ENCODE results near the gene STARD13. TPM values are rescaled to one million over a fixed set of nuclear protein-coding genes. Genes with fewer than 3 reads are reported as not detected.
"Not testable (repeated sequence)": the region's sequence is repeated elsewhere in the genome, so short reads cannot be mapped to it uniquely, and the experiment has no call there.

The STARD13 gene
- total RNA-seq, 3 donors from 2014 or later: 0.05 to 0.15 (median 0.14) TPM

DNA sequence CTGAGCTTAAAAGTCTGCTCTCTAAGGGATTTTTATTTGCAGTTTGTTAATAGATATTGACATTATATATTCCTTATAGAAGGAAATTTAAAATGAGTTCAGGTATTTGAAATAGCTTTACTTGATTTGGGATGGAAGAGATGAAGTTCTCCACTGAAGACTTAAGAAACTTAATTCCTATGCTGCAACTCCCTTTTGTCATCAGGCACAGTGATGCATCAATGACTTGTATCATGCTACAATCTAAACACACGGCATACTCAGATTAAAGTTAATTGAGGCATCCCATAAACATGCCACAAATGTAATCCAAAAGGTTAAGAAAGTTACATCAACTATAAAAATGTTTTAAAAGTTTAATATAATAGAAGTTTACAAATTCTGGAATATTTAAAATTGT is 109.0 kb downstream of the STARD13 start:
- no peak for DNase-seq
- peaks cover 3% of the 10 kb centered on the region for H3K27me3 Mint-ChIP-seq (ENCODE audit: low read depth)
- ATAC-seq: no peak
- H3K36me3 Mint-ChIP-seq (ENCODE audit: insufficient read depth): no peaks in the 10 kb centered on the region
- no peaks in the 10 kb centered on the region for H3K9me3 Mint-ChIP-seq
- no peak overlapping the region for H3K4me3 Mint-ChIP-seq
- H3K4me1 Mint-ChIP-seq (ENCODE audit: low read depth): no peaks in the 10 kb centered on the region

GRCh38 chr13:33175991-33176390 is 109.6 kb downstream of the STARD13 start:
- no peaks in the 10 kb centered on the region for H3K36me3 Mint-ChIP-seq (ENCODE audit: insufficient read depth)
- no peak for DNase-seq
- peaks cover 3% of the 10 kb centered on the region for H3K27me3 Mint-ChIP-seq (ENCODE audit: low read depth)
- H3K4me1 Mint-ChIP-seq (ENCODE audit: low read depth): no peaks in the 10 kb centered on the region
- no peaks in the 10 kb centered on the region for H3K9me3 Mint-ChIP-seq
- H3K4me3 Mint-ChIP-seq: no peak overlapping the region
- no peak for ATAC-seq

- DNase-seq (no peak), ATAC-seq (no peak)
- Mint-ChIP-seq H3K36me3 (ENCODE audit: insufficient read depth) (no peaks in the 10 kb centered on the region), H3K27me3 (ENCODE audit: low read depth) (peaks cover 3% of the 10 kb centered on the region), H3K9me3 (no peaks in the 10 kb centered on the region), H3K4me3 (no peak overlapping the region), H3K4me1 (ENCODE audit: low read depth) (no peaks in the 10 kb centered on the region)
These were observed 110.6 kb downstream of the STARD13 start for GRCh38 chr13:33174931-33175330.

- no peak for ATAC-seq
- H3K27me3 Mint-ChIP-seq (ENCODE audit: low read depth): peaks cover 3% of the 10 kb centered on the region
- no peak overlapping the region for H3K4me3 Mint-ChIP-seq
- H3K36me3 Mint-ChIP-seq (ENCODE audit: insufficient read depth): no peaks in the 10 kb centered on the region
- DNase-seq: no peak
- no peaks in the 10 kb centered on the region for H3K9me3 Mint-ChIP-seq
- no peaks in the 10 kb centered on the region for H3K4me1 Mint-ChIP-seq (ENCODE audit: low read depth)
These were observed 111.1 kb downstream of the STARD13 start for GRCh38 chr13:33174491-33174890.

DNA sequence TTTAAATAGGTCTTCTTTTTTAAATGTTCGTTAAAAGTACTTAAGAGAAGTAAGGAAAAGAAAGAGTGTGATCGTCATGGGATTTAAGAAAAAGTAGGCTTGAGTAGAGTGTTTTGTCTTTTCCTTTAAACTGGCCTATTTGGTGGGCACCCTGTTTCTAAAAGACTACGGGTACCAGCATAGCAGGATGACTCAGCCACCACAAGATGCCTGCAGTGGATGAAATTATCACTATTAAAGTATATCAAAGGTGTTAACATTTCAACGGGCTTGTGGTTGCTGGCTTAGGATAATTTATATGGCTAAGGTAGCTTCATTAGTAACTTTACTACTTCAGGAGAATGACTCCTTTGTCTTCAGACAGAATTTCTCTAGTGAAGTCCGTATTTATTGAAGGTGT is 112.6 kb downstream of the STARD13 start:
- no peak for ATAC-seq
- no peaks in the 10 kb centered on the region for H3K9me3 Mint-ChIP-seq
- peaks cover 6% of the 10 kb centered on the region for H3K27me3 Mint-ChIP-seq (ENCODE audit: low read depth)

DNA sequence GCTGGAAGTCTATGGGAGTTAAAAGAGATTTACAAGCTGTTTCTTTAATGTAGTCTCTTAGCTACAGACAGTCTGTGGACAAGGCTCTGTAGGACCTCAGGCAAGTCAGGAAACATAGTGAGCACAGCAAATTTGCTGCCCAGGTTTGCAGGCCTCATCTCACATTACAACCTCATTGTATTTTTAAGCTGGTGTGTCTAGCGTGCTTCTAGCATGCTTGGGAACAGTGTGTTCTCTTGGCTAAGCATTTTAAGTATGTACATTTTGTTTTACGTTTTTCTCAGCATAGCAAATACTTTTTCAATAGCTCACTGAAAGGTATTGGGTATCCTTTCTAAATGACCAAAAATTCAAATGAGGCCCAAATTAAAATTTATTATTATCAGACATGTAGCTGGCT is 113.2 kb downstream of the STARD13 start:
- ATAC-seq: no peak
- H3K9me3 Mint-ChIP-seq: no peaks in the 10 kb centered on the region
- no peaks in the 10 kb centered on the region for H3K4me1 Mint-ChIP-seq (ENCODE audit: low read depth)
- H3K36me3 Mint-ChIP-seq (ENCODE audit: insufficient read depth): no peaks in the 10 kb centered on the region
- no peak for DNase-seq
- no peak overlapping the region for H3K4me3 Mint-ChIP-seq
- H3K27me3 Mint-ChIP-seq (ENCODE audit: low read depth): peaks cover 6% of the 10 kb centered on the region

More for the DNA sequence above, 112.6 kb downstream of the STARD13 start:
- no peak for DNase-seq
- Mint-ChIP-seq H3K4me3 (no peak overlapping the region), H3K4me1 (ENCODE audit: low read depth) (no peaks in the 10 kb centered on the region), H3K36me3 (ENCODE audit: insufficient read depth) (no peaks in the 10 kb centered on the region)

DNA sequence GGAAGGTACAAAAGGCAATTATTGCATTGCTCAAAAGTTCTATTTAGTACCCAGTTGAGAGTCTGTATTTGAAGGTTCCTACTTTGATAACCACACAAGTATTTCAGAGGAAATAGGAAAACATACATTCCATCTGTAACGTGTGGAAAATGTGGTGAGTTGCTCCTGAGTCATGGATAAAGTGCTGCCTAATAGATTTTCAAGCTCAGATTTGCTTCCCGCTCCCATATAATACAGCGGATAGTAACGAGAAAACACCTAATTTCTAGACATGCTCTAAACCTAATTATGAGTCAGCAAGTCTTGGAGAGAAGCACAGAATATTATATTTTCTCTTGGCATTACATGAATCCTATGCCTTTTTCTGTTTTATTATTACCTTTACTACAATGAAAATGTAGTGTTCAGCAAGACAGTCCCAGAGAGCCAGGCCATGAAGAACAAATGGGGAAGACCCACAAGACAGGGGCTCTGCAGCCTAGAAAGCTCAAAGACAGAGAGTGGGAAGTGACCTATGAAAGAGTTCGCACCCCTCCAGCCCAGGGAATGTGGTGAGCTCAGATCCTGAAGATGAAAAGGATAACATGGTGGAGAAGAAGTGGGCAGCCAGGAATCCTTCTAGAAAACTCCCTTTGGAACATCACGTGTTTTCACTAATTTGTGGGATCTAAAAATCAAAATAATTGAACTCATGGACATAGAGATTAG is 116.1 kb downstream of the STARD13 start:
- no peaks in the 10 kb centered on the region for H3K9me3 Mint-ChIP-seq
- H3K36me3 Mint-ChIP-seq (ENCODE audit: insufficient read depth): no peaks in the 10 kb centered on the region
- no peaks in the 10 kb centered on the region for H3K4me1 Mint-ChIP-seq (ENCODE audit: low read depth)
- H3K27me3 Mint-ChIP-seq (ENCODE audit: low read depth): peaks cover 8% of the 10 kb centered on the region
- DNase-seq: no peak
- no peak overlapping the region for H3K4me3 Mint-ChIP-seq
- ATAC-seq: no peak

- ATAC-seq (no peak), DNase-seq (no peak)
- Mint-ChIP-seq H3K36me3 (ENCODE audit: insufficient read depth) (no peaks in the 10 kb centered on the region), H3K4me1 (ENCODE audit: low read depth) (no peaks in the 10 kb centered on the region), H3K4me3 (no peak overlapping the region), H3K27me3 (ENCODE audit: low read depth) (peaks cover 8% of the 10 kb centered on the region), H3K9me3 (no peaks in the 10 kb centered on the region)
These were observed 117.1 kb downstream of the STARD13 start for GRCh38 chr13:33168321-33168960.

DNA sequence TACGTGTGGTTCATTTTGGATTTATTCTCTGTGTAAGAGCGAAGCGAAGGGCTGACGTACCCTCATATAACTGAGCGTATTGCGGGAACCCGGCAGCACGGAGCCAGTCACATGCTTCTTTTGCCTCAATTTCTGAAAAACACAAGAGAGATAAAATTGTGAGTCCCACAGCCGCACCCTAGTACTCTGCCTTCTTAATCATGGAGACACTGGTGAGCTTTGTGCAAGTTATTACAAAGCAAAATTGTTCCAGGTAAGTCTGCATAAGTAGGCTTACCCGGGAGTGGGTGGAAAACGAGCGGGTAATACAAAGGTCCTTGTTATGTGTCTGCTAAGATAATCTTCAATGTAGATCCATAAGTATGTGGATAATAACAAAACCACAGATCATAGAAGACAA is 118.1 kb downstream of the STARD13 start:
- H3K36me3 Mint-ChIP-seq (ENCODE audit: insufficient read depth): no peaks in the 10 kb centered on the region
- H3K27me3 Mint-ChIP-seq (ENCODE audit: low read depth): peaks cover 5% of the 10 kb centered on the region
- no peak for DNase-seq
- H3K4me1 Mint-ChIP-seq (ENCODE audit: low read depth): no peaks in the 10 kb centered on the region
- H3K4me3 Mint-ChIP-seq: no peak overlapping the region
- no peak for ATAC-seq
- peaks cover 4% of the 10 kb centered on the region for H3K9me3 Mint-ChIP-seq

DNA sequence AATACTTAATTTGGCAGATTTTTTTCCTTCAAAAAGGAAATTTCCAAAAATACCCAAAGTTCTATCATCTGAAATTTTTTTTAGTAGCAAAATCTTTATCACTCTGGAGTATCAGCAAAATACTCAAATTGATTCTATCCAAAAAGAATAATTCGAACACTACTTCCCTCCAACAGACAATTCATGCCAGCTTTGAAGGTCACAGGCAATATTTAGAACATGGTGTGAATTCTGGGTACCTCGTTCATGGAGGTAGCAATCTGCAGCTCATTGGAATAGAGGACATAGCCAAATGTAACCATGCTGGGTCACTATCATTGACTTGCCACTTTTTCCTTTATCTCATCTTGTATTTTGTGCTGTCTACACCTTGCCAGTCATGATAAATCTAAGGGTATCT is 119.8 kb downstream of the STARD13 start:
- no peaks in the 10 kb centered on the region for H3K36me3 Mint-ChIP-seq (ENCODE audit: insufficient read depth)
- peaks cover 5% of the 10 kb centered on the region for H3K27me3 Mint-ChIP-seq (ENCODE audit: low read depth)
- H3K4me3 Mint-ChIP-seq: no peak overlapping the region
- no peaks in the 10 kb centered on the region for H3K4me1 Mint-ChIP-seq (ENCODE audit: low read depth)
- DNase-seq (no peak), ATAC-seq (no peak)
- H3K9me3 Mint-ChIP-seq: peaks cover 12% of the 10 kb centered on the region

DNA sequence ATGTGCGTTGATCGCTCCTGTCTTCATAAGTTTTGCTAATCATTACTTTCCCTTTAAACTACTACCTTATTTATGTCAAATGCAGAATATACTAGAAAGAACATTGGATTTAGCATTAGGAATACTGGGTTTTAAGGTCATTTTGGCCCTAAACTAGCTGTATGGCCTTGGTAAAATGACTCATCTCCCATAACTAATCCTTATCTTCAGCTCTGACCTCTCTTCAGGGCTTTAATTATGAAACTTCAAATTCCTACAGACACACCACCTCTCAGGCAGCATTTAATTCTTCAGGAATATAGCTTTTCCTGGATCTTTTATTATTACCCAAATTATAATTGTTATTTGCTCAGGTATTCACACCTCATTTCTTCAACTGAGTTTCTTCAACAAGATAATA is 121.2 kb downstream of the STARD13 start:
- no peaks in the 10 kb centered on the region for H3K36me3 Mint-ChIP-seq (ENCODE audit: insufficient read depth)
- no peak for DNase-seq
- no peak for ATAC-seq
- H3K27me3 Mint-ChIP-seq (ENCODE audit: low read depth): peaks cover 5% of the 10 kb centered on the region
- H3K4me1 Mint-ChIP-seq (ENCODE audit: low read depth): no peaks in the 10 kb centered on the region
- peaks cover 12% of the 10 kb centered on the region for H3K9me3 Mint-ChIP-seq
- no peak overlapping the region for H3K4me3 Mint-ChIP-seq

- H3K4me1 Mint-ChIP-seq (ENCODE audit: low read depth); H3K27me3 Mint-ChIP-seq (ENCODE audit: low read depth); ATAC-seq; H3K4me3 Mint-ChIP-seq; H3K36me3 Mint-ChIP-seq (ENCODE audit: insufficient read depth); DNase-seq: not testable (repeated sequence)
- peaks cover 12% of the 10 kb centered on the region for H3K9me3 Mint-ChIP-seq
These were observed 122.8 kb downstream of the STARD13 start for GRCh38 chr13:33162725-33163124.

DNA sequence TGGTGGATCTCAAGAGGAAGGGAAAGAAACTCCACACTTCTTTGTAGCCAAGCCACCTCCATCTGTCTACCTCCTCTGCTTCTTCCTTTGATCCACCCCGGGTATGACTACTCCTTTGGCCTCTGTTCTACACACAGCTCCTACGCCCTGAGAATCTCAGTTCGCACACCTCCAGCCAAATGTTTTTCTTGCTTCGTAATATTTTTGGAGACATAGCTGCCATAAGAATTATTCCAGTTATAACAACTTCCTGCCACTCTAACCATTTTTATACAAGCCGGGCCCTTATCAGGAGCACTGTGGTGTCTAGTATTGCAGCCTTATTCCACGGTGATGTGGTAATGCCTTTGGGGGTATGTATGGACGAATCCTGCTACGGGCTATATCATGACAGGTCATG is 126.7 kb downstream of the STARD13 start:
- ATAC-seq: no peak
- Mint-ChIP-seq H3K9me3 (peaks cover 12% of the 10 kb centered on the region), H3K4me3 (no peak overlapping the region), H3K27me3 (ENCODE audit: low read depth) (peaks cover 2% of the 10 kb centered on the region), H3K36me3 (ENCODE audit: insufficient read depth) (no peaks in the 10 kb centered on the region), H3K4me1 (ENCODE audit: low read depth) (no peaks in the 10 kb centered on the region)
- no peak for DNase-seq

DNA sequence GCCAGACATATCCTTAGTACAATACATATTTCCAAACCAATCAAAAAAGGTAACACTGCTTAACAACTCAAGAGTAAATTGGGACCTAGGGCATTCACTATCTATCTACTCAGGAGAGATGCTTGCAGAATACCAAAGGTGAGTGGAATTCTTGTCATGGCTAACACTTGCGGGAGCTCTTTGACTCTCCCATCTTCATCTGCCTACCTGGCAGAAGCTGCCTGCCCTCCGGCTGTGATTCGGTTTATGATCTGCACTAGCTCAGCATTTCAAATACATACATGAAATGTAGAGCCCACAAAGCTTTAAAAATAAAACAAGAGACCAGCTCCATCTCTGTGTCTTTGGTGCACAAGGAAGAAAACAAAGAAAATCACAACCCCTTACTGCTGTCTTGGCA is 127.3 kb downstream of the STARD13 start:
- Mint-ChIP-seq H3K36me3 (ENCODE audit: insufficient read depth) (no peaks in the 10 kb centered on the region), H3K27me3 (ENCODE audit: low read depth) (peaks cover 4% of the 10 kb centered on the region), H3K4me1 (ENCODE audit: low read depth) (no peaks in the 10 kb centered on the region), H3K4me3 (no peak overlapping the region), H3K9me3 (peaks cover 12% of the 10 kb centered on the region)
- ATAC-seq (no peak), DNase-seq (no peak)

GRCh38 chr13:33154911-33155310 is 130.6 kb downstream of the STARD13 start:
- DNase-seq: no peak
- no peak for ATAC-seq
- Mint-ChIP-seq H3K36me3 (ENCODE audit: insufficient read depth) (no peaks in the 10 kb centered on the region), H3K4me1 (ENCODE audit: low read depth) (no peaks in the 10 kb centered on the region), H3K4me3 (no peak overlapping the region), H3K27me3 (ENCODE audit: low read depth) (peaks cover 11% of the 10 kb centered on the region), H3K9me3 (no peaks in the 10 kb centered on the region)
